Measurements from ENCODE around the gene GID4.

DNA sequence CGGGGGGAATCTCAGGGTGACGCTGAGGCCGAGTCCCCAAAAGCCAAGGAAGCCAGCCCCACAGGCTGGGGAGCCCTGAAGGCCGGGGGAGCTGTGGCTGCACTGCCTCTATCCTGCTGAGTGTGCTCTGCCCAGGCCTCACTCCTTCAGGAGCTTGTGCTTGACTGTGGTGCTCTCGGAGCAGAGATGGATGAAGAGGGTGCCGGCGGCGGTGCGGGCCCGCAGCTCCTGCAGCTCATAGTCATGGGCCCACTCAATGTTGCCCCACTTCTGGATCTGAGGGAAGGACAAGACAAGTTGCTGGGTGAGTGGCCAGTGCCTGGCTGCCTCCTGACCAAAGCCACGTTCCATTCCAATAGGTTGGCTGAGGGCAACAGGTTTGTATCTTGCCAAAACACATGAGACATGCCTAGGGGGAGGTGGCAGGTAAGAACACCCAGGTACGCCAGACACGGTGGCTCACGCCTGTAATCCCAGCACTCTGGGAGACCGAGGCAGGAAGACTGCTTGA lies 20.7 kb upstream of the GID4 start:
- TF ChIP-seq, protein P1, sequence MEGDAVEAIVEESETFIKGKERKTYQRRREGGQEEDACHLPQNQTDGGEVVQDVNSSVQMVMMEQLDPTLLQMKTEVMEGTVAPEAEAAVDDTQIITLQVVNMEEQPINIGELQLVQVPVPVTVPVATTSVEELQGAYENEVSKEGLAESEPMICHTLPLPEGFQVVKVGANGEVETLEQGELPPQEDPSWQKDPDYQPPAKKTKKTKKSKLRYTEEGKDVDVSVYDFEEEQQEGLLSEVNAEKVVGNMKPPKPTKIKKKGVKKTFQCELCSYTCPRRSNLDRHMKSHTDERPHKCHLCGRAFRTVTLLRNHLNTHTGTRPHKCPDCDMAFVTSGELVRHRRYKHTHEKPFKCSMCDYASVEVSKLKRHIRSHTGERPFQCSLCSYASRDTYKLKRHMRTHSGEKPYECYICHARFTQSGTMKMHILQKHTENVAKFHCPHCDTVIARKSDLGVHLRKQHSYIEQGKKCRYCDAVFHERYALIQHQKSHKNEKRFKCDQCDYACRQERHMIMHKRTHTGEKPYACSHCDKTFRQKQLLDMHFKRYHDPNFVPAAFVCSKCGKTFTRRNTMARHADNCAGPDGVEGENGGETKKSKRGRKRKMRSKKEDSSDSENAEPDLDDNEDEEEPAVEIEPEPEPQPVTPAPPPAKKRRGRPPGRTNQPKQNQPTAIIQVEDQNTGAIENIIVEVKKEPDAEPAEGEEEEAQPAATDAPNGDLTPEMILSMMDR (IDR thresholded peaks at IDR 0.05), result no peak
- no peak for TF ChIP-seq POLR2A (IDR thresholded peaks at IDR 0.05)

Data from body of pancreas (tissue), 4 donors.